ENCODE results near the gene MCM5.

The MCM5 gene

DNA sequence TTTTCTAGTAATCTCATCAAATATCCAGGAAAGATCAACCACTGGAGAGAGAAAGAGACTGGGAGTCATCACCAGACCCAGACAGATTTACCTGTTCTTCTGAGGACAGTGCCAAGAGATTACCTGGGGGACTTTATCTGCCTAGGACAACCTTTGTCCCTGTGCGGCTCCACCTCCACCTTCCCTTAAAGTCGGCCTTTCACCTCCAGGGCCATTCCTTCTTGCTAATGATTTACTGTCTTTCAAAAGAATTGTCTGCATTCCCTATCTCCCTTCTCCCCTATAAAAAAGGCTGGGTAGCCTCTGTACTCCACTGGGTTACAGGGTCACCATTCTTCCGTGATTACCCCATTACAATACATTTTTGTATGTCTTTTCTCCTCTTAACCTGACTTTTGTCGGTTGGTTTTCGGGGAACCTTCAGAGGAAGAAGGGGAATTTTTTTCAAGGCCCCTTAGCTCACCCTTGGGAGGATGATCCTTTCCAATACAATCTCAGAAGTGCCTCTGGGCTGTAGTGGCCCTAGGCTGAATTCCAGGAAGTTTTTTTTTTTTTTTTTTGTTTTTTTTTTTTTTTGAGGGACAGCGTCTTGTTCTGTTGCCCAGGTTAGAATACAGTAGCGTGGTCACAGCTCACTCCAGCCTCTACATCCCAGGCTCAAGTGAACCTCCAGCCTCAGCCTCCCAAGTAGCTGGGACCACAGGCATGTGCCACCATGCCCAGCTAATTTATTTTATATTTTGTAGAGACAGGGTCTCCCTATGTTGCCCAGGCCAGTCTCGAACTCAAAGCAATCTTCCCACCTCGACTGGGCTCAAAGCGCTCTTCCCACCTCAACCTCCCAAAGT lies 20.6 kb upstream of the MCM5 start:
- DNase-seq: no peak

DNA sequence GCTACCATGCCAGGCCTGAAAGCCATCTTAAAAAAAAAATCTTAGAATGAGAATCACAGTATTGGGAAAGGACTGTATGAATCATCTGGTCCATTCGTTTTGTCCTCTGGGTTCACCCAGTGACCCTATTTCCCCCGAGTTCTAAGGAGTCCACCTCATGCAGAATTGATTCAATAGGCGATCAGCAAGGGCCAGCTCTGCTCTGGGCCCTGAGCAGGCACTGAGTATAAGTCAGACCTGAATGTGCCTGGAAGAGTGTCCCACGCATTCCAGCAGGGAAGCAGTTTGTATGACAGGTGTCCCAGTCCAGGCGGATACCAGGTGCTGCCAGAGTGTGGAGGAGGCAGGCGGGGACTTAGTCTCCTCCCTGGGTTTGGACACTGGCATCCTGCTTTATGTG lies 19.9 kb upstream of the MCM5 start:
- no peak for DNase-seq

DNA sequence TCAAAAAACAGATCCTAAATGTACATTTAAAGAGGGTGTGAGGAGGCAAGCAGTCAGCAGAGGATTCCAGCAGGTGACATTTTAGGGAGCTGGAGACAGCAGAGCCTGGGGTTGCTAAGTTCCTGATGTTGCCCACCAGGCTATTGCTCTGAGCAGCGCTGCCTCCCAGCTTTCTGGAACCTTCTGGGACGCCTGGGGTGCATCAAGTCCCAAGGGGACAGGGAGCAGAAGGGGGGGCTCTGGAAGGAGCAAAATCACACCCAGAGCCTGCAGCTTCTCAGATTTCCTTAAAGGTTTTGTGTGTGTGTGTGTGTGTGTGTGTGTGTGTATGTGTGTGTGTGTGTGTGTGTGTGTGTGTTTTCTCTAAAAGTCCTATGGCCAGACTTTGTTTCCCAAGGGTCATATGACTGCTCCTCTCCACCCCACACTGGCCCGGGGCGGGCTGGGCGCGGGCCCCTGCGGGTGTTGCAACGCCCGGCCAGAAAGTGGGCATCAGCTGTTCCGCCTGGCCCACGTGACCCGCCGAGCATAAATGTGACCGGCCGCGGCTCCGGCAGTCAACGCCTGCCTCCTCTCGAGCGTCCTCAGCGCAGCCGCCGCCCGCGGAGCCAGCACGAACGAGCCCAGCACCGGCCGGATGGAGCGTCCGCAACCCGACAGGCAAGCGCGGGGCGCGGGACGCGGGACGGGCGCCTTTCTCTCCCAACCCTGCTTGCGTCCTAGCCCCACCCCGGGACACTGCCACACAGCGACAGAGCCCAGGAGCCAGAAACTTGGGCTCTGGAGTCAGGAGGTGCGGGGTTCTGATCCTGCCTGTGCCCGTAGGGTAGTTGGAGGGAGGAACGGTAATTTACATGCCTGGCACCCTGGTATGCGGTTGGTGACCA lies 19.2 kb upstream of the MCM5 start, which contains the start of gene HMOX1:
TSS of gene HMOX1 (plus strand) at position 560 of the 887 bp plus-strand sequence. CDS start at position 638, 78 bp downstream.
- DNase-seq: peak; percentile 57 to 75

DNA sequence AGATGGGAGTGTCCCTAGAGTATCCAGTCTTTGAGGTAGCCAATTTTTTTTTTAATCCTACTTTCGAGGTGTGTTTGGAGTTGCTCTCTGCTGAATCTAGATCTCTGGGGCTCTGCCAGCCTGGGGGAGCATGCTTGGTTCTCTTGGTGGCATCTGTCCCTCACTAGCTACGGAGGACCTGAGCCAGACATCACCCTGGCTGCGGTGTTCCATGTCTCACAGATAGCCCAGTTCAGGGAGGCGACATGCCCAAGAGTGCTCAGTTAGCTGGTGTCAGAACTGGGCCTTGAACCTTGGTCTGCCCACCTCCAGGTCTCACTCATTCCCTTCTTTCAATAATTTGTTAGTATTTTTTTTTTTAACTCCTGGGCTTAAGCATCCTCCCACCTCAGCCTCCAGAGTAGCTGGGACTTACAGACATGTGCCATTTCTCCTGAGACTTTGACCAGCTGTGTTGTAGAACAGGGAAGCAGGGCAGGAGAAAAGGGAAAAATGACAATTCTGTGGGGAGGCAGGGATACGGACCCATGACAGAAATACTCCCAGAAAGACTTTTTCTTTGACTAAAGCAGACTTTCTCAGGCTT lies 18.4 kb upstream of the MCM5 start:
- no peak for DNase-seq

DNA sequence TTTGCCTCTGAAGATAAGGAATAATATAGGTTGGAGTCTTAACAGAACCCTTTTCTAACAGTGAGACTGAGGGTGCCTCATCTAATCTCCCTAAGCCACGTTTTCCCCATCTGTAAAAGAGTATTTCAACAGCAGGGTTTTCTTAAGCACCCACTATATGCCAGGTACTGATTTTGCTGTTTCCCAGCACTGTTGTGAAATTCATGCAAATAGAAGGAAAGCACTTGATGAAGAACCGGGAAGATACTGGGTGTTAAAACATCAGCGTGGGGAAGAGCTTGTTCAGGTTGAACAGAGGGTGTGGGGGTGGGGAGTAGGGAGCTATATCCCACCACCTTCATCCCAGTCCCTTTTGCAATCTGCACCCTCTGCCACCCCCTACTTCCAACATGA lies 16.3 kb upstream of the MCM5 start:
- DNase-seq: no peak

DNA sequence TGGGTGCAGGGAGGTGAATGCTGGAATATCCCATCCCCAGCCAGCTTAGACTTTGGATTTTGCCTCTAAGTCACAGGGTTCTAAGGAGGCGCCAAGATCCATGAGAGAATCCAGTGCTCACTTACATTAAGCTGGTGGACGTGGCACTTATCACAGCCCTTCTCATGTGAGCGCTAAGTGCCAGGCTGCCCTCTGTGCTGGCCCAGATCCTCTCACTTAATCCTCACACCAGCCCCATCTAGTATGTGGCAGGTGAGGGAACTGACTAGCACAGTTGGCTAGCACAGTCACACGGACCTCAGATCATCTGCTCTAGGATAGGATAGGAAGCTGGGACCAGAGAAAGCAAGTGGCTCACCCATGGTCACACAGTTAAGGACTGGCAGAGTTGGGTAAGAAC lies 15.4 kb upstream of the MCM5 start:
- DNase-seq: no peak

DNA sequence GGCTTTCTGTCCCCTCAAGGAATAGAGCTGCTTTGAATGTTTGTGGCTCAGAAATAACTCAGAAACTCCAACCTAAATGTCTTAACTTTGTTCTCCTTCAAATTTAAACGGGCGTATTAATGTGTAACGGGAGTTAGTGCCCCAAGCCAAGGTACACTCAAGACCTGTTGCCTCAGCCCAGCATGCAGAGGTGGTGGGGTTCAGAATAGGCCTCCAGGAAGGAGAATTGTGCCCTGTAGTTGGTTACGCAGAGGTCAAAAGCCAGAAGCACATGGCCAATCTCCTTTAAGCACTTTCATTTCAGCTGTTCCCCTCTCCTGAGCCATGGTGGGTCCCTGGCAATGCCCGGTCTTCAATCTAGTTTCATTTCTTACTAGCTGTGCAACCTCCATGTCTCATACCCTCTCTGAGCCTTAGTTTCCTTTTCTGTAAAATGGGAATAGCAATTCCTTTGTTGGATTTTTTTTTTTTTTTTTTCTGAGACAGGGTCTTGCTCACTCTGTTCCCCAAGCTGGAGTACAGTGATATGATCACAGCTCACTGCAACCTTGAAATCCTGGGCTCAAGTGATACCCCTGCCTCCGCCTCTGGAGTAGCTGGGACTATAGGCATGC lies 14.9 kb upstream of the MCM5 start:
- DNase-seq: no peak

DNA sequence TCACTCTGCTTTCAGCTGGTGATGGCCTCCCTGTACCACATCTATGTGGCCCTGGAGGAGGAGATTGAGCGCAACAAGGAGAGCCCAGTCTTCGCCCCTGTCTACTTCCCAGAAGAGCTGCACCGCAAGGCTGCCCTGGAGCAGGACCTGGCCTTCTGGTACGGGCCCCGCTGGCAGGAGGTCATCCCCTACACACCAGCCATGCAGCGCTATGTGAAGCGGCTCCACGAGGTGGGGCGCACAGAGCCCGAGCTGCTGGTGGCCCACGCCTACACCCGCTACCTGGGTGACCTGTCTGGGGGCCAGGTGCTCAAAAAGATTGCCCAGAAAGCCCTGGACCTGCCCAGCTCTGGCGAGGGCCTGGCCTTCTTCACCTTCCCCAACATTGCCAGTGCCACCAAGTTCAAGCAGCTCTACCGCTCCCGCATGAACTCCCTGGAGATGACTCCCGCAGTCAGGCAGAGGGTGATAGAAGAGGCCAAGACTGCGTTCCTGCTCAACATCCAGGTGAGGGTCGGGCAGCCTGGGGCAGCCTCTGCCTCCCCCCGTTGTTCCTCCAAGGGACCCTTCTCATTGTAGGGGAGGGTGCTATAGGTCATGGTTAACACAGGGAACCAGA lies 13.2 kb upstream of the MCM5 start:
- no peak for DNase-seq

DNA sequence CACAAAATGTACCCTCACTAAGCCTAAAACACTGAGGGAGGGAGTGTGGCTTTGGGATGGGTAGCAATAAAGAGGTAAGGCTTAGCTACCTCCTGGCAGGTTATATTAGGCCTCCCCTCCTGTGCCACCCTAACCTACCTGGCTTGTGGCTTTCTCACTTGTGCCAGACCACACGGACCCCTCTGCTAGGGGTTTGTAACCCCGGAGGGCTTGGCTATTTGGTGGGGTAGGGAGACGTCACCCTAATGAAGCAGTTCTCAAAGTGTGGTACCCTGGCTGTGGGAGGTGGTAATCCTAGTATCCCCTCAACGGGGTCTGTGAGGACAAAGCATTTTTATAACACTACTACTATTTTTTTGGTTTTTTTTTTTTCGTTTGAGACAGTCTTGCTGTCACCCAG lies 9.0 kb upstream of the MCM5 start:
- no peak for DNase-seq

DNA sequence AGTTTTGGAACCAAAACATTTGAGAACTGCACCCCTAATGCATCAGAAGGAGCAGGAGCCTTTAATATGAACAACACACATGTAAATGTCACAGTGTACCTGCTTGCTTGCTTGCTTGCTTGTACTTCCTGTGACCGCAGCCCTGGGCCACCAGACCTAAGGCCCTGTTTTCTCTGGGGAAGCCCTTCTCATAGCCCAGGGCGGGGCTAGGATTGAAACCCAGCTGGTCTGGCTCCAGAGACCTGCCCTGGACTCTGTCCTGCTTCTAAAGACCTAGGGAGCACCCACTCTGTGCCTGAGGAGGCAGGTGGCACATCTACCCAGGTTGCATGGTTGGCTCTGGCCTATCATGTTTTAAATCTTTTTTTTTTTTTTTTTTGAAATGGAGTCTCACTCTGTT lies 7.6 kb upstream of the MCM5 start:
- no peak for DNase-seq

DNA sequence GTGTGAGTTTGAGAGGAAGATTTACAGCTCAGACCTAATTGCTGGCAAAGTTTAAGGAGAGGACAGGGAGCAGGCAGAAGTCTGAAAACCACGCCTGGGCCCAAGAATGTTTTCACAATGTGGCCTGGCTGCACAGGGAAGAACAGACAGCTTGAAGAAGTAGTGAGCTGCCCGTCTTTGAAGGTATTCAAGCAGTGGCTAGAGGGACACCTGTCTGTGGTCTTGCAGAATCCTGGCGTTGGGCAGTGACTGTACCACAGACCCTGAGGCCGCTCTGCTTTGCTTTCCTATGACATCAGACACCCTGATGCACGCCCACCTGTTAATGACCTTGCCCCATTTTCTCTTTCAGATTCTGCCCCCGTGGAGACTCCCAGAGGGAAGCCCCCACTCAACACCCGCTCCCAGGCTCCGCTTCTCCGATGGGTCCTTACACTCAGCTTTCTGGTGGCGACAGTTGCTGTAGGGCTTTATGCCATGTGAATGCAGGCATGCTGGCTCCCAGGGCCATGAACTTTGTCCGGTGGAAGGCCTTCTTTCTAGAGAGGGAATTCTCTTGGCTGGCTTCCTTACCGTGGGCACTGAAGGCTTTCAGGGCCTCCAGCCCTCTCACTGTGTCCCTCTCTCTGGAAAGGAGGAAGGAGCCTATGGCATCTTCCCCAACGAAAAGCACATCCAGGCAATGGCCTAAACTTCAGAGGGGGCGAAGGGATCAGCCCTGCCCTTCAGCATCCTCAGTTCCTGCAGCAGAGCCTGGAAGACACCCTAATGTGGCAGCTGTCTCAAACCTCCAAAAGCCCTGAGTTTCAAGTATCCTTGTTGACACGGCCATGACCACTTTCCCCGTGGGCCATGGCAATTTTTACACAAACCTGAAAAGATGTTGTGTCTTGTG lies 6.6 kb upstream of the MCM5 start:
- no peak for DNase-seq

DNA sequence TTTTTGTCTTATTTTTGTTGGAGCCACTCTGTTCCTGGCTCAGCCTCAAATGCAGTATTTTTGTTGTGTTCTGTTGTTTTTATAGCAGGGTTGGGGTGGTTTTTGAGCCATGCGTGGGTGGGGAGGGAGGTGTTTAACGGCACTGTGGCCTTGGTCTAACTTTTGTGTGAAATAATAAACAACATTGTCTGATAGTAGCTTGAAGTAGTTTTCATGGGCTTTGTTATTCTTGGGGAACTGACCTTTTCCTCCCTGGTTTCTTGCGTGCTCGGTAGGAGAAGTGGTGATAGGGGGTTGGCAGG lies 6.0 kb upstream of the MCM5 start:
- no peak for DNase-seq

DNA sequence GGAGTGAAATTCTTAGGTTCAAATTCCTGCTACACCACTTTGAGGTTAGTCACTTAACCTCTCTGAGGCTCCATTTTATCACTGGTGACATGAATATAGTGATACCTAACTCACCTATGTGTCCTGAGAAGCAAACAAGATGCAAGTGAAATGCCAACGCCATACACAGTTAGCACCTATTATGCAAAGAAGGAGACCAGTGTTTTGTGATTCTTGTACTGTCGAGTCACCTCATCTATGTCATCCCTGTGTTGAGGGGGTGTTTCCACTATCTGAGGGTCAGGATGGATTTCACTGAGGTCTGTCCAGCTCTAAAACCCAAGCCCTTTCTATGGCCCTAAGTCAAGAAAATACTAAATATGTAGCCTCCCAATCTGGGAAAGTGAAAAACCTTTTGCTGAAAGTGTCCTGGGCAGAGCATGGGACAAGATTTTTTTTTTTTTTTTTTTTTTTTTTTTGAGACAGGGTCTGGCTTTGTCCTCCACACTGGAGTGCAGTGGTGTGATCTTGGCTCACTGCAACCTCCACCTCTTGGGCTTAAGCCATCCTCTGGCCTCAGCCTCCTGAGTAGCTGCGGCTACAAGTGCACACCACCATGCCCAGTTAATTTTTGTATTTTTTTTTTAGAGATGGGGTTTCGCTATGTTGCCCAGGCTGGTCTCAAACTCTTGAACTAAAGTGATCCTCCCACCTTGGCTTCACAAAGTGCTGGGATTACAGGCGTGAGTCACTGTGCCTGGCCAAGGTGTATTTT lies 5.0 kb upstream of the MCM5 start:
- no peak for DNase-seq

DNA sequence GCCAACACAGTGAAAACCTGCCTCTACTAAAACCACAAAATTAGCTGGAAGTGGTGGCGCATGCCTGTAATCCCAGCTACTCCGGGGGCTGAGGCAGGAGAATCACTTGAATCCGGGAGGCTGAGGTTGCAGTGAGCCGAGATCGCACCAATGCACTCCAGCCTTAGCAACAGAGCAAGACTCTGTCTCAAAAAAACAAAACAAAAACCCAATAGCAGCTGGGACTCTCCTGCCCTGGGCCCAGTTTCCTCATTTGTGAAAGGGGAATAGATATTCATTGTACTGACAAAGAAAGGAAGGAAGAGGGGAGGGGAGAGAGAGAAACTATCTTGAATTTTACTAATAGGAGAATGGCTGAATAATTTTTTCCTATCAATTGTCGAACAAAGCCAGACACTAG lies 3.3 kb upstream of the MCM5 start:
- DNase-seq: peak; percentile 16 to 35

DNA sequence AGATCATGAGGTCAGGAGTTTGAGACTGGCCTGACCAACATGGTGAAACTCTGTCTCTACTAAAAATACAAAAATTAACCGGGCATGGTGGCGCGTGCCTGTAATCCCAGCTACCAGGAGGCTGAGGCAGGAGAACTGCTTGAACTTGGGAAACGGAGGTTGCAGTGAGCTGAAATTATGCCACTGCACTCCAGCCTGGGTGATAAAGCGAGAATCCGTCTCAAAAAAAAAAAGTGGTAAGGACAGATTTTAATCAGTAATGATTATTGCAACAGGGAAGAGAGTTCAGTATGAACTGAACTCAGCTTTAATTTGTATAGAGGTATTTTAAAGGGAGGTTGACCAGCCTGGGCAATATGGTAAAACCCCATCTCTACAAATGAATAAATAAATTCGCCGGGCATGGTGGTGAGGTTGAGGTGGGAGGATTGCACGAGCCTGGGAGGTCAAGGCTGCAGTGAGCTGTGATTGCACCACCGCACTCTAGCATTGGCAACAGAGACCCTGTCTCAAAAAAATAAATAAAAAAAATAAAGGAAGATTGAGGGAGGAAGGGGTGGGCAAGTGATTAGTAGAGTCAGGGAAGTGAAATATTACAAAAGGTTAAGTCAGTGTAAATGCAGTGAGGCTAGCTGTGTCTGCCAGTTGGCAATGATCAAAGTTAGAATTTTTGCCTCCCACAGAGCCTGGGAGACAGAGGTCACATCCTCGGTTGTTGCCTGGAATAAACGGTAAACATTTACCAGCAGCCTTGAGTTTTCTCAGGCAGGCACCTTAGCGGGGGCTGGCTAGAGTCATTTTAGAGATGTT lies 2.6 kb upstream of the MCM5 start:
- DNase-seq: no peak

DNA sequence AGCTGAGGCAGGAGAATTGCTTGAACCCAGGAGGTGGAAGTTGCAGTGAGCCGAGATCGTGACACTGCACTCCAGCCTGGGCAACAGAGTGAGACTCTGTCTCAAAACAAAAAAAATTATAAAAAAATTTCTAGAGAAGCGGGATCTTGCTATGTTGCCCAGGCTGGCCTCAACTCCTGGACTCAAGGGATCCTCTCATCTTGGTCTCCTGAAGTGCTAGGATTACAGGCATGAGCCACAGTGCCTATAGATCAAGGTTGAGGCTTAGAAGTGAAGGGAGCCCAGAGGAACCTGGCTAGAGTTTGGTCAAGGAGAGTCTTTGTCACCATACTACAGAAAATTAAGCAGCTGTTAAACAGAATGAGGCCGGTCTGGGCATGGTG lies 1.4 kb upstream of the MCM5 start:
- DNase-seq: no peak

DNA sequence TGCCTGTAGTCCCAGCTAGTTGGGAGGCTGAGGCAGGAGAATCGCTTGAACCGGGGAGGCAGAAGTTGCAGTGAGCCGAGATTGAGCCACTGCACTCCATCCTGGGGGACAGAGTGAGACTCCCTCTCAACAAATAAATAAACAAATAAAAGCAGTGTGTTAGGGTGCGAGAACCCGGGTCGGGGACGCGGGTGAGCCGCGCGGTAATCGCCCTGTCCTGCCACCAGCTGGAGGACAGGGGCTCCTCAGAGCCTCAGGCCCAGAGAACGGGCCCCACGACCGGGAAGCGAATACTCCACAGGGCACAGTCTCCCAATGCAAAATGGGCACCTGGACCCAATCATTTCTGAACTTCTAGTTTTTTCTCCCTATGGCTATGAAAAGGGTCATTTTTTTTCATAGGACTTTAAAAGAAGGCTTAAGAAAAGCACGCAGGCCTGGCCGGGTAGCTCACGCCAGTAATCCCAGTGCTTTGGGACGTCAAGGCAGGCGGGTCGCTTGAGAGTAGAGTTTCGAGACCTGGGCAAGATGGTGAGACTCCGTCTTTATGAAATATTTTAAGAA lies 744 bp upstream of the MCM5 start:
- DNase-seq: no peak

DNA sequence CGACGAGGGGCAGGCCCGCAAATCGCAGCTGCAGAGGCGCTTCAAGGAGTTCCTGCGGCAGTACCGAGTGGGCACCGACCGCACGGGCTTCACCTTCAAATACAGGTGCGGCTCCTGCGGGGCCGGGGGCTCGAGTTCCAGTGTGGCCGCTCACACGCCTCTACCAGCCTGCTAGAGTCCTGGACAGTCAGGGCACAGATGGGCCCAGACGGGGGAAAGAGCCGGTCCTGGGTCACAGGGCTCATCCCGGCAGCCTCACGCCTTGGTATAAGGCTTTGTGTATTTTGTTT lies 506 bp downstream of the MCM5 start:
- peak in 1 of 2 donors; percentile 16 for DNase-seq

DNA sequence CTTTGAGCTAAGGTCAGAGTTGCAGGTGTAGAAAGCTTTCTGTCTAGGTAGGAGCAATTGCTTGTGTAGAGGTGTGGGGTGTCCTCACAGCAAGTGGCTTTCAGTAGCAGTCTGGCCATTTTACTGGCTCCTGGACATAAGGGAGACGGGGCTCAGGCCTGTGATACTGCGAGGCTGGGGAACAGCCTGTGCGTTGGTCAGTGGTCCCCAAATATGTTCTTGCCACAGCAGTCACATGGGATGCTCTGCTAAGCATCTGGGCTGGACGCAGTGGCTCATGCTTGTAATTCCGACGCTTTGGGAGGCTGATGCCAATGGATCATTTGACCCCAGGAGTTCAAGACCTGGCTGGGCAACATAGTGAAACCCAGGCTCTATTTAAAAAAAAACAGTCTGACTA lies 1.9 kb downstream of the MCM5 start:
- DNase-seq: no peak

DNA sequence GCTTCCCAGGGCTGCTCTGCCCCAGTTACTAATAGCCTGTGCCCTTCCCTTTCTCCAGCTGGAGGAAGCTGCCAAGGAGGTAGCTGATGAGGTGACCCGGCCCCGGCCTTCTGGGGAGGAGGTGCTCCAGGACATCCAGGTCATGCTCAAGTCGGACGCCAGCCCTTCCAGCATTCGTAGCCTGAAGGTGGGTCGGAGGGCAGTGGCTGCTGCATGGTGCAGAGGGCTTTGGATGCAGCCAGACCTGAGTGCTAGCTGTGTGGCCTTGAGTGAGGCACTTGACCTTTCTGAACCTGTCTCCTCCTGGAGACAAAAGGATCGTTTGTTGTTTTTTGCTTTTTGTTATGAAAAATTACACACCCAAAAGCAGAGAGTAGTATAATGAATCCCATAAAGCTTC lies 3.4 kb downstream of the MCM5 start:
- DNase-seq: no peak
